HG03103 (cell line): ENCODE data around the gene ZNF722.
"Not testable (repeated sequence)": the region's sequence is repeated elsewhere in the genome, so short reads cannot be mapped to it uniquely, and the experiment has no call there.

Source experiments
- ATAC-seq: cut with Tn5 transposase; IDR thresholded peaks from one replicate; pipeline ENCODE4 v1.9.1; 2021; ENCODE audit warnings: low read depth; ENCODE audit not compliant: unreplicated experiment

Gene ZNF722

GRCh38 chr7:63998549-63998948 is at the start of gene ZNF722:
ZNF722 (plus strand) TSS chr7:63998849; CDS start chr7:63998962, 113 bp downstream.
- no peak for ATAC-seq

GRCh38 chr7:63953181-63953580 is 45.5 kb upstream of the ZNF722 start:
- no peak for ATAC-seq

GRCh38 chr7:63968629-63969028 is 30.0 kb upstream of the ZNF722 start:
- no peak for ATAC-seq

GRCh38 chr7:64015496-64015895 is 16.8 kb downstream of the ZNF722 start:
- not testable (repeated sequence) for ATAC-seq

GRCh38 chr7:64035388-64035787 is 36.7 kb downstream of the ZNF722 start:
- ATAC-seq = no peak

- ATAC-seq = no peak
These were observed 38.4 kb downstream of the ZNF722 start for GRCh38 chr7:64037095-64037494.

- no peak for ATAC-seq
These were observed 46.8 kb downstream of the ZNF722 start, which contains the start of gene ZNF727 for GRCh38 chr7:64045301-64046040. ZNF727 (plus strand) TSS chr7:64045434; CDS start chr7:64045622, 188 bp downstream.

GRCh38 chr7:64046041-64046389 is 47.4 kb downstream of the ZNF722 start:
- no peak for ATAC-seq
